IMR-90 (cell line): ENCODE results near the gene CDK14.
A peak's percentile ranks its signal among the peaks of the same experiment; 100 is the strongest.

ENCODE experiments used
- CTCF ChIP-seq: conservative IDR thresholded peaks from 2 replicates; pipeline ENCODE4 v1.5.1; 2012; ENCODE audit warnings: mild to moderate bottlenecking, low read depth, low read length, improper control_type of control experiment
- FOS ChIP-seq: fragments of 150-350 bp; IDR thresholded peaks from 2 replicates; pipeline ENCODE4 v1.6.1; 2016; ENCODE audit warnings: low read depth, low read length
- MAFK ChIP-seq: IDR thresholded peaks from 2 replicates; pipeline ENCODE4 v1.6.1; 2012; ENCODE audit warnings: low read depth, low read length, improper control_type of control experiment
- NFE2L2 ChIP-seq: fragments of 150-350 bp; IDR thresholded peaks from 2 replicates; pipeline ENCODE4 v1.6.1; 2016; ENCODE audit warnings: low read depth, mild to moderate bottlenecking, low read length
- POLR2A ChIP-seq: IDR thresholded peaks from 2 replicates; pipeline ENCODE4 v1.6.1; 2012; ENCODE audit warnings: mild to moderate bottlenecking, low read depth, low read length
- TF ChIP-seq, protein P1 (sequence below): fragments of 150-350 bp; IDR thresholded peaks from 2 replicates; pipeline ENCODE4 v1.6.1; 2016; ENCODE audit warnings: low read depth, mild to moderate bottlenecking, low read length, moderate library complexity, borderline replicate concordance

GRCh38 chr7:91082852-91083495 is 486.9 kb downstream of the CDK14 start:
- TF ChIP-seq CTCF (peak; percentile 70), MAFK (no peak), FOS (no peak), POLR2A (no peak), NFE2L2 (no peak)
- TF ChIP-seq, protein P1, sequence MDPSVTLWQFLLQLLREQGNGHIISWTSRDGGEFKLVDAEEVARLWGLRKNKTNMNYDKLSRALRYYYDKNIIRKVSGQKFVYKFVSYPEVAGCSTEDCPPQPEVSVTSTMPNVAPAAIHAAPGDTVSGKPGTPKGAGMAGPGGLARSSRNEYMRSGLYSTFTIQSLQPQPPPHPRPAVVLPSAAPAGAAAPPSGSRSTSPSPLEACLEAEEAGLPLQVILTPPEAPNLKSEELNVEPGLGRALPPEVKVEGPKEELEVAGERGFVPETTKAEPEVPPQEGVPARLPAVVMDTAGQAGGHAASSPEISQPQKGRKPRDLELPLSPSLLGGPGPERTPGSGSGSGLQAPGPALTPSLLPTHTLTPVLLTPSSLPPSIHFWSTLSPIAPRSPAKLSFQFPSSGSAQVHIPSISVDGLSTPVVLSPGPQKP, result no peak
